GF-D8 (cell line): ENCODE data around the gene HORMAD2.
"Not testable (repeated sequence)": the region's sequence is repeated elsewhere in the genome, so short reads cannot be mapped to it uniquely, and the experiment has no call there.

Experiments
- DNase-seq: peaks from one replicate; lab custom pipeline; 2025; lab: John Stamatoyannopoulos, UW

The HORMAD2 gene

GRCh38 chr22:30191040-30191701, 110.9 kb downstream of the HORMAD2 start:
- DNase-seq, result no peak

GRCh38 chr22:30192427-30192826, 112.2 kb downstream of the HORMAD2 start:
- no peak for DNase-seq

- no peak for DNase-seq
Observed at GRCh38 chr22:30193031-30193775, 112.9 kb downstream of the HORMAD2 start.

GRCh38 chr22:30195245-30196140, 115.2 kb downstream of the HORMAD2 start:
- no peak for DNase-seq

GRCh38 chr22:30196141-30196879, 116.0 kb downstream of the HORMAD2 start:
- peak; percentile 87 for DNase-seq

GRCh38 chr22:30196880-30197336, 116.6 kb downstream of the HORMAD2 start:
- no peak for DNase-seq

GRCh38 chr22:30197389-30197788, 117.1 kb downstream of the HORMAD2 start:
- DNase-seq, result no peak

- no peak for DNase-seq
Observed at GRCh38 chr22:30198152-30198825, 118.0 kb downstream of the HORMAD2 start.

- DNase-seq, result no peak
Observed at GRCh38 chr22:30198921-30199320, 118.7 kb downstream of the HORMAD2 start.

GRCh38 chr22:30200905-30201304, 120.6 kb downstream of the HORMAD2 start:
- not testable (repeated sequence) for DNase-seq

- no peak for DNase-seq
Observed at GRCh38 chr22:30201945-30202344, 121.7 kb downstream of the HORMAD2 start.

GRCh38 chr22:30202531-30203006, 122.3 kb downstream of the HORMAD2 start:
- DNase-seq, result no peak

GRCh38 chr22:30204015-30204741, 123.9 kb downstream of the HORMAD2 start:
- no peak for DNase-seq

GRCh38 chr22:30204742-30205111, 124.5 kb downstream of the HORMAD2 start:
- no peak for DNase-seq

- peak; percentile 10 for DNase-seq
Observed at GRCh38 chr22:30205281-30206115, 125.2 kb downstream of the HORMAD2 start.

GRCh38 chr22:30206944-30207343, 126.7 kb downstream of the HORMAD2 start:
- no peak for DNase-seq

- DNase-seq, result no peak
Observed at GRCh38 chr22:30208631-30209603, 128.7 kb downstream of the HORMAD2 start.

- DNase-seq, result no peak
Observed at GRCh38 chr22:30209642-30210041, 129.4 kb downstream of the HORMAD2 start.
